Spleen (tissue), 7 donors: ENCODE measurements around the gene AFTPH.

Experiments
- CTCF ChIP-seq, 11 experiments: fragments of 200-600 bp in 7 of 11; fragments of 450-650 bp in 4 of 11; sonication (generic) in 4 of 11; IDR thresholded peaks in 8 of 11; conservative IDR thresholded peaks in 3 of 11; 1 replicate in 7 of 11; 2 replicates in 4 of 11; pipeline versions ENCODE4 v1.4.0 to v1.8.0; 2016 to 2021; ENCODE audit warnings: antibody characterized with exemption in 11 of 11, inconsistent platforms in 4 of 11, mild to moderate bottlenecking in 1 of 11
- POLR2A ChIP-seq, 3 donors: fragments of 450-650 bp; IDR thresholded peaks; one replicate each; pipeline ENCODE4 v1.5.1; 2017; ENCODE audit warnings: antibody characterized with exemption in 3 of 3, mild to moderate bottlenecking in 1 of 3
- POLR2AphosphoS5 ChIP-seq, 3 donors: sonication (generic); formaldehyde crosslinking; IDR thresholded peaks; one replicate each; pipeline ENCODE4 v1.5.1; 2017; ENCODE audit warnings: antibody characterized with exemption in 3 of 3
- donor health status: DM: no; HTN: no; CAD: no; lungs with moderate emphysema.
- donor health status: DM: no; HTN: no; CAD: no.
- donor health status: DM: no; HTN: no; CAD: no.

DNA sequence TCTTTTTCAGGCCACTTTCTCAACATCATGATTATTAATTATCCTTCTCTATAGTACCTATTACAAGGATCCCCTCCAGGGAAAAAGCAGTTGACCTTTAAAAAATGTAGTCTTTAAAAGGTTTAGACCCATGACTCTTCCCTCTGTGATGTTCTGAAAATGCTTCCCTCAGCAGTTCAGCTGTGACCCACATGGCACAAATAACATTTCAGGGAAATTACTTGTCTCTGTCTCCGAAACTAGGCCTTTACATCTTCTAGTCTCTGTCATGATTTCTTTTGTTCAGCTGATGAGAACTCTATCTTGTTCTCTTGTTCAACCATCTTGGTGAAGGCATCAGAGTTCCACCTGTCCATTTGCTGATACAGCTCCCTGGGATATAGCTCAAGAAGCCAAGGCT, 41.9 kb upstream of the AFTPH start:
- TF ChIP-seq POLR2A (IDR thresholded peaks at IDR 0.05) (no peak), CTCF (IDR thresholded peaks at IDR 0.05 in 8 of 11, conservative IDR thresholded peaks at IDR 0.05 in 3 of 11) (no peak), POLR2AphosphoS5 (IDR thresholded peaks at IDR 0.05) (no peak)
